ENCODE data around the gene TMEM242. TPM values are rescaled to one million over a fixed set of nuclear protein-coding genes. Genes with fewer than 3 reads are reported as not detected.

The TMEM242 gene
- total and polyA plus RNA-seq, 2 of the 13 experiments (the other 11 are each of a cell fraction or from before 2014, with no cell fraction given), result 5.6 to 11.1 TPM

GRCh38 chr6:157325069-157325805 lies 1.9 kb upstream of the TMEM242 start (continued):
- TF ChIP-seq ZNF639 (CRISPR knock-in tag; conservative IDR thresholded peaks at IDR 0.05) (no peak), ZNF614 (CRISPR knock-in tag; IDR thresholded peaks at IDR 0.05; ENCODE audit: borderline replicate concordance) (no peak), CC2D1A (CRISPR knock-in tag; IDR thresholded peaks at IDR 0.05) (no peak), MIER3 (CRISPR knock-in tag; IDR thresholded peaks at IDR 0.05; ENCODE audit: borderline replicate concordance) (no peak), NR2F1 (CRISPR knock-in tag; IDR thresholded peaks at IDR 0.05) (no peak), KDM4B (CRISPR knock-in tag; IDR thresholded peaks at IDR 0.05) (no peak), ETV5 (CRISPR knock-in tag; IDR thresholded peaks at IDR 0.05; ENCODE audit: borderline replicate concordance) (peak; percentile 21; the same call in 1 of the 2 replicates), KLF6 (CRISPR knock-in tag; IDR thresholded peaks at IDR 0.05) (no peak), RERE (CRISPR knock-in tag; IDR thresholded peaks at IDR 0.05; ENCODE audit: low read depth) (no peak), SCMH1 (CRISPR knock-in tag; IDR thresholded peaks at IDR 0.05; ENCODE audit: borderline replicate concordance) (no peak), ZNF737 (CRISPR knock-in tag; IDR thresholded peaks at IDR 0.05; ENCODE audit: borderline replicate concordance) (no peak), NFYC (CRISPR knock-in tag; IDR thresholded peaks at IDR 0.05) (no peak), TRIM22 (IDR thresholded peaks at IDR 0.05) (no peak), JUND (CRISPR knock-in tag; IDR thresholded peaks at IDR 0.05) (no peak), NKX3-1 (CRISPR knock-in tag; IDR thresholded peaks at IDR 0.05) (no peak), ZNF652 (CRISPR knock-in tag; IDR thresholded peaks at IDR 0.05; ENCODE audit: borderline replicate concordance, low read depth) (no peak), ARNT2 (CRISPR knock-in tag; IDR thresholded peaks at IDR 0.05; ENCODE audit: low read depth) (no peak), SMC3 (IDR thresholded peaks at IDR 0.05; ENCODE audit: low read length) (0 out of 2 replicates have a peak, but pooled peaks have one; percentile 18)
